GM21381 (cell line): Measurements from ENCODE around the gene RAB11FIP3.

ENCODE experiments used
- ATAC-seq: cut with Tn5 transposase; IDR thresholded peaks from one replicate; pipeline ENCODE4 v1.9.1; 2021; ENCODE audit warnings: mild to moderate bottlenecking, moderate library complexity; ENCODE audit not compliant: unreplicated experiment

RAB11FIP3 gene

GRCh38 chr16:424033-424622 lies 1.3 kb upstream of the RAB11FIP3 start:
- no peak for ATAC-seq

- ATAC-seq, result no peak
These were observed 797 bp upstream of the RAB11FIP3 start for GRCh38 chr16:424623-425081.

- peak; percentile 47 for ATAC-seq
These were observed 278 bp downstream of the RAB11FIP3 start for GRCh38 chr16:425740-426114.

GRCh38 chr16:426115-426905 lies 861 bp downstream of the RAB11FIP3 start:
- ATAC-seq, result peak; percentile 18

- no peak for ATAC-seq
These were observed 1.4 kb downstream of the RAB11FIP3 start for GRCh38 chr16:426906-427249.

GRCh38 chr16:427250-427649 lies 1.8 kb downstream of the RAB11FIP3 start:
- ATAC-seq, result no peak

- no peak for ATAC-seq
These were observed 5.5 kb downstream of the RAB11FIP3 start for GRCh38 chr16:430904-431303.

- ATAC-seq, result no peak
These were observed 15.2 kb downstream of the RAB11FIP3 start for GRCh38 chr16:440627-441026.

- no peak for ATAC-seq
These were observed 16.0 kb downstream of the RAB11FIP3 start for GRCh38 chr16:441447-441846.

- no peak for ATAC-seq
These were observed 17.5 kb downstream of the RAB11FIP3 start for GRCh38 chr16:442976-443375.

- ATAC-seq, result no peak
These were observed 18.6 kb downstream of the RAB11FIP3 start for GRCh38 chr16:444027-444426.

- no peak for ATAC-seq
These were observed 20.1 kb downstream of the RAB11FIP3 start for GRCh38 chr16:445566-445965.

GRCh38 chr16:450385-450784 lies 24.9 kb downstream of the RAB11FIP3 start:
- ATAC-seq, result no peak

- ATAC-seq, result no peak
These were observed 25.5 kb downstream of the RAB11FIP3 start for GRCh38 chr16:450785-451512.

GRCh38 chr16:454397-454940 lies 29.0 kb downstream of the RAB11FIP3 start:
- no peak for ATAC-seq

GRCh38 chr16:455453-455852 lies 30.0 kb downstream of the RAB11FIP3 start:
- ATAC-seq, result no peak

- no peak for ATAC-seq
These were observed 31.5 kb downstream of the RAB11FIP3 start for GRCh38 chr16:456891-457483.

- no peak for ATAC-seq
These were observed 32.4 kb downstream of the RAB11FIP3 start for GRCh38 chr16:457732-458400.

- ATAC-seq, result no peak
These were observed 34.3 kb downstream of the RAB11FIP3 start for GRCh38 chr16:459761-460160.

GRCh38 chr16:460787-461186 lies 35.3 kb downstream of the RAB11FIP3 start:
- ATAC-seq, result no peak

GRCh38 chr16:463071-463470 lies 37.6 kb downstream of the RAB11FIP3 start:
- ATAC-seq, result no peak
